Duodenal mucosa (tissue), 2 donors: Measurements from ENCODE around the gene CAMKMT.

Experiments used
- H3K27ac ChIP-seq: one replicate; pipeline ENCODE4 v1.7.0; 2013; ENCODE audit warnings: low read depth, low read length
- H3K27me3 ChIP-seq, 2 donors: one replicate each; pipeline ENCODE4 v1.7.0; 2013; ENCODE audit warnings: low read length in 2 of 2, control low read depth in 1 of 2; ENCODE audit not compliant: insufficient read depth in 2 of 2, control insufficient read depth in 1 of 2
- H3K36me3 ChIP-seq, 2 donors: one replicate each; pipeline ENCODE4 v1.7.0; 2013; ENCODE audit warnings: low read length in 2 of 2, control low read depth in 1 of 2; ENCODE audit not compliant: insufficient read depth in 2 of 2, control insufficient read depth in 1 of 2
- H3K4me1 ChIP-seq, 2 donors: one replicate each; pipeline ENCODE4 v1.7.0; 2013; ENCODE audit warnings: low read length in 2 of 2, control low read depth in 1 of 2; ENCODE audit not compliant: insufficient read depth in 2 of 2, control insufficient read depth in 1 of 2
- H3K4me3 ChIP-seq, 2 donors: one replicate each; pipeline ENCODE4 v1.7.0; 2013; ENCODE audit warnings: low read length in 2 of 2, low read depth in 1 of 2
- H3K9ac ChIP-seq, 2 donors: one replicate each; pipeline ENCODE4 v1.7.0; 2013; ENCODE audit warnings: low read length in 2 of 2, low read depth in 1 of 2
- H3K9me3 ChIP-seq, 2 donors: one replicate each; pipeline ENCODE4 v1.7.0; 2013; ENCODE audit warnings: low read length in 2 of 2, control low read depth in 1 of 2; ENCODE audit not compliant: control insufficient read depth in 1 of 2

The CAMKMT gene

GRCh38 chr2:44741507-44741906 lies 379.8 kb downstream of the CAMKMT start:
- Histone ChIP-seq H3K27me3 (no peaks in the 10 kb centered on the region), H3K36me3 (no peaks in the 10 kb centered on the region), H3K9me3 (peaks cover 0 to 7% of the 10 kb centered on the region in 2 donors), H3K9ac (no peak overlapping the region), H3K4me3 (no peak overlapping the region), H3K4me1 (no peaks in the 10 kb centered on the region), H3K27ac (no peak overlapping the region)

- no peak overlapping the region for H3K4me3 ChIP-seq
- H3K9me3 ChIP-seq, result peaks cover 0 to 1% of the 10 kb centered on the region in 2 donors
- H3K4me1 ChIP-seq, result no peaks in the 10 kb centered on the region
- no peaks in the 10 kb centered on the region for H3K27me3 ChIP-seq
- no peaks in the 10 kb centered on the region for H3K36me3 ChIP-seq
- H3K27ac ChIP-seq, result no peak overlapping the region
- H3K9ac ChIP-seq, result no peak overlapping the region
Measured at GRCh38 chr2:44742057-44742456, 380.3 kb downstream of the CAMKMT start.

- no peak overlapping the region for H3K4me3 ChIP-seq
- no peaks in the 10 kb centered on the region for H3K4me1 ChIP-seq
- no peaks in the 10 kb centered on the region for H3K9me3 ChIP-seq
- H3K36me3 ChIP-seq, result no peaks in the 10 kb centered on the region
- H3K27ac ChIP-seq, result no peak overlapping the region
- H3K27me3 ChIP-seq, result no peaks in the 10 kb centered on the region
- H3K9ac ChIP-seq, result no peak overlapping the region
Measured at GRCh38 chr2:44743473-44743872, 381.7 kb downstream of the CAMKMT start.

GRCh38 chr2:44744961-44745892 lies 383.5 kb downstream of the CAMKMT start:
- Histone ChIP-seq H3K27ac (no peak overlapping the region), H3K27me3 (no peaks in the 10 kb centered on the region), H3K4me3 (no peak overlapping the region), H3K4me1 (no peaks in the 10 kb centered on the region), H3K9me3 (no peaks in the 10 kb centered on the region), H3K36me3 (no peaks in the 10 kb centered on the region), H3K9ac (no peak overlapping the region)

GRCh38 chr2:44745922-44746766 lies 384.4 kb downstream of the CAMKMT start:
- no peaks in the 10 kb centered on the region for H3K9me3 ChIP-seq
- no peak overlapping the region for H3K27ac ChIP-seq
- no peaks in the 10 kb centered on the region for H3K4me1 ChIP-seq
- no peaks in the 10 kb centered on the region for H3K27me3 ChIP-seq
- no peak overlapping the region for H3K4me3 ChIP-seq
- no peaks in the 10 kb centered on the region for H3K36me3 ChIP-seq
- no peak overlapping the region for H3K9ac ChIP-seq

- H3K4me1 ChIP-seq, result no peaks in the 10 kb centered on the region
- no peaks in the 10 kb centered on the region for H3K36me3 ChIP-seq
- H3K4me3 ChIP-seq, result no peak overlapping the region
- no peaks in the 10 kb centered on the region for H3K27me3 ChIP-seq
- no peak overlapping the region for H3K27ac ChIP-seq
- no peak overlapping the region for H3K9ac ChIP-seq
- H3K9me3 ChIP-seq, result no peaks in the 10 kb centered on the region
Measured at GRCh38 chr2:44746856-44747615, 385.3 kb downstream of the CAMKMT start.

- H3K36me3 ChIP-seq, result no peaks in the 10 kb centered on the region
- no peak overlapping the region for H3K9ac ChIP-seq
- H3K9me3 ChIP-seq, result no peaks in the 10 kb centered on the region
- H3K4me3 ChIP-seq, result no peak overlapping the region
- no peak overlapping the region for H3K27ac ChIP-seq
- no peaks in the 10 kb centered on the region for H3K27me3 ChIP-seq
- no peaks in the 10 kb centered on the region for H3K4me1 ChIP-seq
Measured at GRCh38 chr2:44747794-44748193, 386.0 kb downstream of the CAMKMT start.

GRCh38 chr2:44751754-44752479 lies 390.2 kb downstream of the CAMKMT start:
- Histone ChIP-seq H3K27me3 (no peaks in the 10 kb centered on the region), H3K27ac (no peak overlapping the region), H3K9me3 (no peaks in the 10 kb centered on the region), H3K4me3 (no peak overlapping the region), H3K36me3 (no peaks in the 10 kb centered on the region), H3K9ac (no peak overlapping the region), H3K4me1 (peaks cover 0 to 6% of the 10 kb centered on the region in 2 donors)

GRCh38 chr2:44752761-44753160 lies 391.0 kb downstream of the CAMKMT start:
- Histone ChIP-seq H3K4me1 (peaks cover 0 to 6% of the 10 kb centered on the region in 2 donors), H3K9me3 (no peaks in the 10 kb centered on the region), H3K36me3 (no peaks in the 10 kb centered on the region), H3K4me3 (no peak overlapping the region), H3K27me3 (no peaks in the 10 kb centered on the region), H3K9ac (no peak overlapping the region), H3K27ac (no peak overlapping the region)
